Measurements from ENCODE around the gene RHOBTB3. TPM values are rescaled to one million over a fixed set of nuclear protein-coding genes. Genes with fewer than 3 reads are reported as not detected.
A peak's percentile ranks its signal among the peaks of the same experiment; 100 is the strongest.

RHOBTB3 gene
- total RNA-seq, 1 donor from 2014 or later = 66.9 TPM

- H3K27ac Mint-ChIP-seq (ENCODE audit: unreplicated experiment) = peak overlapping the region; percentile 43
- peak; percentile 51 for DNase-seq (ENCODE audit: low read depth, low spot score)
- TF ChIP-seq, protein P1, sequence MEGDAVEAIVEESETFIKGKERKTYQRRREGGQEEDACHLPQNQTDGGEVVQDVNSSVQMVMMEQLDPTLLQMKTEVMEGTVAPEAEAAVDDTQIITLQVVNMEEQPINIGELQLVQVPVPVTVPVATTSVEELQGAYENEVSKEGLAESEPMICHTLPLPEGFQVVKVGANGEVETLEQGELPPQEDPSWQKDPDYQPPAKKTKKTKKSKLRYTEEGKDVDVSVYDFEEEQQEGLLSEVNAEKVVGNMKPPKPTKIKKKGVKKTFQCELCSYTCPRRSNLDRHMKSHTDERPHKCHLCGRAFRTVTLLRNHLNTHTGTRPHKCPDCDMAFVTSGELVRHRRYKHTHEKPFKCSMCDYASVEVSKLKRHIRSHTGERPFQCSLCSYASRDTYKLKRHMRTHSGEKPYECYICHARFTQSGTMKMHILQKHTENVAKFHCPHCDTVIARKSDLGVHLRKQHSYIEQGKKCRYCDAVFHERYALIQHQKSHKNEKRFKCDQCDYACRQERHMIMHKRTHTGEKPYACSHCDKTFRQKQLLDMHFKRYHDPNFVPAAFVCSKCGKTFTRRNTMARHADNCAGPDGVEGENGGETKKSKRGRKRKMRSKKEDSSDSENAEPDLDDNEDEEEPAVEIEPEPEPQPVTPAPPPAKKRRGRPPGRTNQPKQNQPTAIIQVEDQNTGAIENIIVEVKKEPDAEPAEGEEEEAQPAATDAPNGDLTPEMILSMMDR (conservative IDR thresholded peaks at IDR 0.05) = peak; percentile 90
- no peaks in the 10 kb centered on the region for H3K27me3 Mint-ChIP-seq (ENCODE audit: low read depth)
- no peaks in the 10 kb centered on the region for H3K9me3 Mint-ChIP-seq
- H3K4me1 Mint-ChIP-seq = peaks cover 5% of the 10 kb centered on the region
- H3K36me3 Mint-ChIP-seq (ENCODE audit: low read depth) = peaks cover 22% of the 10 kb centered on the region
- no peak overlapping the region for H3K4me3 Mint-ChIP-seq
Measured at GRCh38 chr5:95781101-95781583, 50.0 kb downstream of the RHOBTB3 start.

- no peak for DNase-seq (ENCODE audit: low read depth, low spot score)
- Mint-ChIP-seq H3K4me1 (peaks cover 5% of the 10 kb centered on the region), H3K9me3 (no peaks in the 10 kb centered on the region), H3K4me3 (no peak overlapping the region), H3K27ac (ENCODE audit: unreplicated experiment) (no peak overlapping the region), H3K27me3 (ENCODE audit: low read depth) (no peaks in the 10 kb centered on the region), H3K36me3 (ENCODE audit: low read depth) (peaks cover 22% of the 10 kb centered on the region)
- TF ChIP-seq, protein P1 (conservative IDR thresholded peaks at IDR 0.05) = no peak
Measured at GRCh38 chr5:95782181-95782580, 51.0 kb downstream of the RHOBTB3 start.

DNA sequence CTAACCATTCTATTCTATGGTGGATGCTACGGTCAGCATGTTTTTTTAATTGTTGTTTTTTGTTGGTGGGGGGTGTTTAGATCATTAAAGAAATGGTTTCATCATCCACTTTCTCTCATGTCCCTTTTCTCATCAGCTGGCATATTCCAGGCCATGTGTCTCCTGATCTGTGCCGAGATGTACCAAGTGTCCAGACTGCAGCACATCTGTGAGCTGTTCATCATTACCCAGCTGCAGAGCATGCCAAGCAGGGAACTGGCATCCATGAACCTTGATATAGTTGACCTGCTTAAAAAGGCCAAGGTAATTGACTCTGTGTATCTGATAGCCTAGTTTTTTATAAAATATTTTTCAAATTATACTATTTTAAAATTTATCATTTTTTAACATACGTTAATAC, 52.5 kb downstream of the RHOBTB3 start:
- no peak overlapping the region for H3K4me3 Mint-ChIP-seq
- H3K27me3 Mint-ChIP-seq (ENCODE audit: low read depth) = no peaks in the 10 kb centered on the region

DNA sequence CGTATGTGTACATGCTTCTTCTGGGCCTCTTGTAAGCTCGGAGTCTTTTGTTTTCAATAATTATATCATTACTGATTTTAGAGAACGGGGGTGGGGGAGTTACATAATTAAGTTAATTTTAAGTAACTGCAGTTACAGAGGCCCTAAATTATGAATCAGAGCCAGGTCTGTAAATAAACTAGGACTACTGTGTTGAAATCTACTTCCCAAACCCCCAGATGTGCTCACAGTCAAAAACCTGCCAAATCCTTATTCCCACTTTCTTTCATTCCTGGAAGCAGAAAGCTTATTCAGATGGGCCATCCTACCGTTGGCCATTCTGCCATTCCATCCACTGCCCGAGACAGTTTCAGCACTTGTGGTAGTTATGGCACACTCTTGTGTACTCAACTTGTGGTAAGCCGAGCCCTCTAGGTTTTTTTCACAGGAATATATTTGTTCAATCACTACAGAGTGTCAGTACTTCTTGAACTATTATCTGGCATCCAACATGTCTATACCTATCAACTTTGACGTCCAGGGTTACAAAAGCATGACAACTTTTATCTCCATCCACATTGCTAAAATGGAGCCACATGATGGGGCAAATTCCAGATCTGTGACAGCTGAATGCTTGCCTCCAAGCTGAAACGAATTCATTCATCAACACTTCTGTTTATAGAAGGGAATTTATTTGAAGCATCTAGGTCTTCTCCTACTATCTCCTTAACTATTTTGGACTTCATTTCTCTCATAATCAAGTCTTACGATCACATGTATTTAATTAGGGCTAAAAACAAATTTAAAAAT, 53.6 kb downstream of the RHOBTB3 start:
- H3K4me1 Mint-ChIP-seq = peaks cover 5% of the 10 kb centered on the region
- no peaks in the 10 kb centered on the region for H3K27me3 Mint-ChIP-seq (ENCODE audit: low read depth)
- H3K27ac Mint-ChIP-seq (ENCODE audit: unreplicated experiment) = no peak overlapping the region
- no peak overlapping the region for H3K4me3 Mint-ChIP-seq
- DNase-seq (ENCODE audit: low read depth, low spot score) = no peak
- H3K9me3 Mint-ChIP-seq = no peaks in the 10 kb centered on the region
- TF ChIP-seq, protein P1 (conservative IDR thresholded peaks at IDR 0.05) = no peak
- H3K36me3 Mint-ChIP-seq (ENCODE audit: low read depth) = peaks cover 27% of the 10 kb centered on the region

More for the DNA sequence above, 52.5 kb downstream of the RHOBTB3 start:
- TF ChIP-seq, protein P1 (conservative IDR thresholded peaks at IDR 0.05) = no peak
- no peak overlapping the region for H3K27ac Mint-ChIP-seq (ENCODE audit: unreplicated experiment)
- H3K4me1 Mint-ChIP-seq = peaks cover 5% of the 10 kb centered on the region
- peaks cover 25% of the 10 kb centered on the region for H3K36me3 Mint-ChIP-seq (ENCODE audit: low read depth)
- DNase-seq (ENCODE audit: low read depth, low spot score) = no peak
- H3K9me3 Mint-ChIP-seq = no peaks in the 10 kb centered on the region

- no peak overlapping the region for H3K4me3 Mint-ChIP-seq
- H3K27ac Mint-ChIP-seq (ENCODE audit: unreplicated experiment) = no peak overlapping the region
Measured at GRCh38 chr5:95786821-95787418, 55.8 kb downstream of the RHOBTB3 start.

More at GRCh38 chr5:95786821-95787418, 55.8 kb downstream of the RHOBTB3 start:
- no peaks in the 10 kb centered on the region for H3K4me1 Mint-ChIP-seq
- no peaks in the 10 kb centered on the region for H3K9me3 Mint-ChIP-seq
- TF ChIP-seq, protein P1 (conservative IDR thresholded peaks at IDR 0.05) = no peak
- no peak for DNase-seq (ENCODE audit: low read depth, low spot score)
- peaks cover 26% of the 10 kb centered on the region for H3K36me3 Mint-ChIP-seq (ENCODE audit: low read depth)
- no peaks in the 10 kb centered on the region for H3K27me3 Mint-ChIP-seq (ENCODE audit: low read depth)

Measured in neural crest cell (in vitro differentiated cells).